ENCODE measurements around the gene THAP4. TPM values are rescaled to one million over a fixed set of nuclear protein-coding genes. Genes with fewer than 3 reads are reported as not detected.

The THAP4 gene
- total RNA-seq, 2 experiments from 2014 or later = 27.5 to 31.4 TPM

GRCh38 chr2:241582328-241582727 lies 54.6 kb downstream of the THAP4 start:
- ATAC-seq (ENCODE audit: poor library complexity) = no peak
- CTCF ChIA-PET = no interaction called here

DNA sequence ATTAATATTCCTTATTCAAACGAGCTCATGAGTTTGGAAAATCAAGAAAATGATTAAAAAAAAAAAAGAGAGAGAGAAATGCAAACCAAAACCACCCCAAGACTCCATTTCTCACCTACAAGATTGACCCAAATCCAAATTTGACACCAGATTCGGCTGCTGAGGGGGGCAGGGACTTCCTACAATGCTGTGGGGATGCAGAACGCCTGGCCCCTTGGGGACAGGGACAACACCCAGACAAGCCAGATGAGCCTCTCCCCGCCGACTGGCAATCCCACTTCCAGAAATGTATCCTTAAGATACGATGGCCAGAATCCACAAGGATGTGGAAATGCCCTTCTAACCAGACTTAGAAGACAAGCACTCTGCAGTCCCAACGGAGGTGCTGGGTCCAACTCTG lies 57.7 kb downstream of the THAP4 start:
- H3K27me3 ChIP-seq (ENCODE audit: control insufficient read depth in 1 of 2, insufficient read depth in 2 of 2, low read length in 2 of 2) = no peaks in the 10 kb centered on the region
- H3K36me3 ChIP-seq (ENCODE audit: insufficient read depth, low read length) = peaks cover 26% of the 10 kb centered on the region
- Mint-ChIP-seq H3K27me3 (no peaks in the 10 kb centered on the region), H3K4me3 (no peak overlapping the region), H3K9me3 (no peaks in the 10 kb centered on the region), H3K4me1 (ENCODE audit: low read depth) (no peaks in the 10 kb centered on the region), H3K27ac (no peak overlapping the region), H3K36me3 (ENCODE audit: low read depth) (peaks cover 44% of the 10 kb centered on the region)
- no peak for DNase-seq
- peaks cover 0 to 6% of the 10 kb centered on the region in 2 experiments for H3K9me3 ChIP-seq (ENCODE audit: control insufficient read depth in 1 of 2, insufficient read depth in 1 of 2, low read length in 2 of 2)
- ChIA-PET CTCF (no interaction called here), POLR2A (no interaction called here)
- H3K4me3 ChIP-seq (ENCODE audit: low read length) = no peak overlapping the region
- H3K27ac ChIP-seq (ENCODE audit: low read depth in 1 of 2, low read length in 2 of 2) = no peak overlapping the region
- TF ChIP-seq, protein P1, sequence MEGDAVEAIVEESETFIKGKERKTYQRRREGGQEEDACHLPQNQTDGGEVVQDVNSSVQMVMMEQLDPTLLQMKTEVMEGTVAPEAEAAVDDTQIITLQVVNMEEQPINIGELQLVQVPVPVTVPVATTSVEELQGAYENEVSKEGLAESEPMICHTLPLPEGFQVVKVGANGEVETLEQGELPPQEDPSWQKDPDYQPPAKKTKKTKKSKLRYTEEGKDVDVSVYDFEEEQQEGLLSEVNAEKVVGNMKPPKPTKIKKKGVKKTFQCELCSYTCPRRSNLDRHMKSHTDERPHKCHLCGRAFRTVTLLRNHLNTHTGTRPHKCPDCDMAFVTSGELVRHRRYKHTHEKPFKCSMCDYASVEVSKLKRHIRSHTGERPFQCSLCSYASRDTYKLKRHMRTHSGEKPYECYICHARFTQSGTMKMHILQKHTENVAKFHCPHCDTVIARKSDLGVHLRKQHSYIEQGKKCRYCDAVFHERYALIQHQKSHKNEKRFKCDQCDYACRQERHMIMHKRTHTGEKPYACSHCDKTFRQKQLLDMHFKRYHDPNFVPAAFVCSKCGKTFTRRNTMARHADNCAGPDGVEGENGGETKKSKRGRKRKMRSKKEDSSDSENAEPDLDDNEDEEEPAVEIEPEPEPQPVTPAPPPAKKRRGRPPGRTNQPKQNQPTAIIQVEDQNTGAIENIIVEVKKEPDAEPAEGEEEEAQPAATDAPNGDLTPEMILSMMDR (IDR thresholded peaks at IDR 0.05) = no peak
- no peaks in the 10 kb centered on the region for H3K4me1 ChIP-seq (ENCODE audit: insufficient read depth, low read length)
- intact Hi-C loops (cut with DNase I, micrococcal nuclease) = no loop called here
- ATAC-seq (ENCODE audit: poor library complexity) = no peak

More at GRCh38 chr2:241582328-241582727, 54.6 kb downstream of the THAP4 start:
- Histone ChIP-seq H3K36me3 (ENCODE audit: insufficient read depth, low read length) (peaks cover 38% of the 10 kb centered on the region), H3K4me1 (ENCODE audit: insufficient read depth, low read length) (no peaks in the 10 kb centered on the region), H3K9me3 (ENCODE audit: control insufficient read depth in 1 of 2, insufficient read depth in 1 of 2, low read length in 2 of 2) (peaks cover 13 to 21% of the 10 kb centered on the region in 2 experiments), H3K27ac (ENCODE audit: low read depth in 1 of 2, low read length in 2 of 2) (no peak overlapping the region), H3K4me3 (ENCODE audit: low read length) (no peak overlapping the region), H3K27me3 (ENCODE audit: control insufficient read depth in 1 of 2, insufficient read depth in 2 of 2, low read length in 2 of 2) (no peaks in the 10 kb centered on the region)
- H3K4me3 Mint-ChIP-seq = no peak overlapping the region
- DNase-seq = no peak
- H3K36me3 Mint-ChIP-seq (ENCODE audit: low read depth) = peaks cover 58% of the 10 kb centered on the region
- no peaks in the 10 kb centered on the region for H3K27me3 Mint-ChIP-seq
- intact Hi-C loops (cut with DNase I, micrococcal nuclease) = no loop called here
- TF ChIP-seq, protein P1 (IDR thresholded peaks at IDR 0.05) = no peak
- H3K4me1 Mint-ChIP-seq (ENCODE audit: low read depth) = no peaks in the 10 kb centered on the region
- H3K27ac Mint-ChIP-seq = no peak overlapping the region
- POLR2A ChIA-PET = no interaction called here
- H3K9me3 Mint-ChIP-seq = peaks cover 6% of the 10 kb centered on the region

DNA sequence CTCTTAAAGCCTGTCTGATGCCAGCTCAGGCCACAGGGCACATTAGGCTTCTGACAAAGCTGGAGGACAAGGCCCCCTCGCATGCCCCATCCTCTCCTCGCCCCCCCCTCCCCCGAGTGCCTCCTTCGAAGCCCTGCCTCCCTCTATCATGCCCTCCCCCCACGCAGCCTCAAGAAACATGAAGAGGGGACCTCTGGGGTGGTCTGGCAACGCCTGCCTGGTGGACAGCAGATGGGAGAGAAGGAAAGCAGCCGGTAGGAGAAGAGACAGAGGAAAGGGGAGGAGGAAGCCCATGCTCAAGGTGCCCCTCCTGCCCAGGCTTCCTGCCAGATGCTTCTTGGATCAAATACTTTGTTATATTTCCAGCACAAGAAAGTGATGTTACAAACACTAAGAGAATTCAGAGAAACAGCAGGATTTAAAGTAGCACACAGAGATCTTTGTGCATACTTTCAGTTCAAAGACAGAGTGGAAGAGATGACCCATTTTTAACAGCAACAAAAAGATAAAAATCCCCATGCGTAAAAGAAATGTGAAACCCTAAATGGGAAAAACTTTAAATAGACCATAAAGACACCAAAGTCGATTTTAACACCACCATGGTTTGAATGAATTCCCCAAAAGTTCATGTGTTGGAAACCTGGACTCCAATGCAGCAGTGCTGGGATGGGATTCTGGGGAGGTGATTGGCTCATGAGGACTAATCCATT lies 59.4 kb downstream of the THAP4 start:
- TF ChIP-seq, protein P1 (IDR thresholded peaks at IDR 0.05) = no peak

More for the DNA sequence above, 59.4 kb downstream of the THAP4 start:
- ATAC-seq (ENCODE audit: poor library complexity) = no peak
- Histone ChIP-seq H3K27ac (ENCODE audit: low read depth in 1 of 2, low read length in 2 of 2) (no peak overlapping the region), H3K4me3 (ENCODE audit: low read length) (no peak overlapping the region), H3K36me3 (ENCODE audit: insufficient read depth, low read length) (peaks cover 10% of the 10 kb centered on the region), H3K27me3 (ENCODE audit: control insufficient read depth in 1 of 2, insufficient read depth in 2 of 2, low read length in 2 of 2) (no peaks in the 10 kb centered on the region), H3K4me1 (ENCODE audit: insufficient read depth, low read length) (no peaks in the 10 kb centered on the region), H3K9me3 (ENCODE audit: control insufficient read depth in 1 of 2, insufficient read depth in 1 of 2, low read length in 2 of 2) (peaks cover 0 to 6% of the 10 kb centered on the region in 2 experiments)
- ChIA-PET CTCF (no interaction called here), POLR2A (no interaction called here)
- Mint-ChIP-seq H3K36me3 (ENCODE audit: low read depth) (peaks cover 27% of the 10 kb centered on the region), H3K9me3 (no peaks in the 10 kb centered on the region), H3K4me3 (no peak overlapping the region), H3K4me1 (ENCODE audit: low read depth) (no peaks in the 10 kb centered on the region), H3K27ac (no peak overlapping the region), H3K27me3 (no peaks in the 10 kb centered on the region)
- no peak for DNase-seq
- intact Hi-C loops (cut with DNase I, micrococcal nuclease) = no loop called here

Measured in CD4-positive, alpha-beta T cell (primary cell).